ENCODE data around the gene GMNN.

The GMNN gene

GRCh38 chr6:24774696-24775519 lies at the start of gene GMNN (continued):
- TF ChIP-seq ZNF518A (tag by site-specific recombination; conservative IDR thresholded peaks at IDR 0.05; ENCODE audit: low read depth) (no peak), PRDM4 (tag by site-specific recombination; IDR thresholded peaks at IDR 0.05) (peak; percentile 69; the same call in 1 of the 2 replicates), KLF16 (tag by site-specific recombination; IDR thresholded peaks at IDR 0.05) (peak; percentile 90), SP3 (tag by site-specific recombination; IDR thresholded peaks at IDR 0.05) (peak; percentile 83), CTCF (tag by site-specific recombination; IDR thresholded peaks at IDR 0.05) (no peak), ZNF280C (tag by site-specific recombination; IDR thresholded peaks at IDR 0.05) (no peak), KLF7 (tag by site-specific recombination; IDR thresholded peaks at IDR 0.05; ENCODE audit: borderline replicate concordance) (peak; percentile 81; the same call in 1 of the 2 replicates), ZNF292 (tag by site-specific recombination; IDR thresholded peaks at IDR 0.05; ENCODE audit: borderline replicate concordance, low read depth) (no peak), ZNF239 (tag by site-specific recombination; IDR thresholded peaks at IDR 0.05) (peak; percentile 87; the same call in 1 of the 2 replicates), ZNF777 (tag by site-specific recombination; IDR thresholded peaks at IDR 0.05; ENCODE audit: borderline replicate concordance) (no peak), ZNF658 (tag by site-specific recombination; IDR thresholded peaks at IDR 0.05) (no peak), ZNF114 (tag by site-specific recombination; IDR thresholded peaks at IDR 0.05) (no peak), ZNF544 (tag by site-specific recombination; IDR thresholded peaks at IDR 0.05) (no peak), OSR2 (tag by site-specific recombination; IDR thresholded peaks at IDR 0.05) (peak; percentile 37; the same call in 1 of the 2 replicates), MEIS1 (CRISPR knock-in tag; IDR thresholded peaks at IDR 0.05; ENCODE audit: borderline replicate concordance) (0 out of 2 replicates have a peak, but pooled peaks have one; percentile 1), ZNF133 (tag by site-specific recombination; IDR thresholded peaks at IDR 0.05) (no peak; the same call in 1 of the 2 replicates), HOXA7 (CRISPR knock-in tag; IDR thresholded peaks at IDR 0.05; ENCODE audit: borderline replicate concordance) (no peak), ZNF660 (tag by site-specific recombination; IDR thresholded peaks at IDR 0.05) (peak; percentile 88), ZNF146 (tag by site-specific recombination; IDR thresholded peaks at IDR 0.05) (peak; percentile 70), PRDM2 (tag by site-specific recombination; IDR thresholded peaks at IDR 0.05; ENCODE audit: borderline replicate concordance) (no peak), ZNF830 (tag by site-specific recombination; IDR thresholded peaks at IDR 0.05; ENCODE audit: low read depth) (no peak)
